Subcutaneous adipose tissue (tissue), 4 donors: Measurements from ENCODE around the gene BABAM1. TPM values are rescaled to one million over a fixed set of nuclear protein-coding genes. Genes with fewer than 3 reads are reported as not detected.

ENCODE experiments used
- total RNA-seq, 4 donors: library from RNA; depleted of rRNA; stranded (reverse); fragments of >200 nt; gene quantifications; one replicate each; pipeline ENCODE4 v1.1.0, GENCODE V29; 2016
- TF ChIP-seq, protein P1 (sequence below): fragments of 450-650 bp; IDR thresholded peaks from one replicate; pipeline ENCODE4 v1.5.1; 2016; ENCODE audit warnings: low read depth, mild to moderate bottlenecking, control low read depth, antibody characterized with exemption, moderate library complexity

Gene BABAM1
- total RNA-seq, 4 donors from 2014 or later: 49.6 to 60.6 (median 54.7) TPM

DNA sequence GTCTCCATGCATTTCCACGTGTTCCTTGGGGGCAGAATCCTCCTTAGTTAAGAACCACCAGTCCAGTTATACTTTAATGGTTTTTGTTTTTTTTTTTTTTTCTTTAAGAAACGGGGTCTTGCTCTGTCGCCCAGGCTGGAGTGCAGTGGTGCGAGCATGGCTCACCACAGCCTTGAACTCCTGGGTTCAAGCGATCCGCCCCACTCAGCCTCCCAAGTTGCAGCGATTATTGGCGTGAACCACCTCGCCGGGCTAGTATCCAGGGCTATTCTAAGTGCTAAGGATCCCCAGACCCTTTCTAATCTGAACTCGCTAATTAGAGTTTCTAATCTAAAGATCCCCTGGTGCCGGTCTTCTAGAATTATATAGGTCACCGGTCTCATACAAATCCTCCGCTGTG, 26.4 kb downstream of the BABAM1 start:
- TF ChIP-seq, protein P1, sequence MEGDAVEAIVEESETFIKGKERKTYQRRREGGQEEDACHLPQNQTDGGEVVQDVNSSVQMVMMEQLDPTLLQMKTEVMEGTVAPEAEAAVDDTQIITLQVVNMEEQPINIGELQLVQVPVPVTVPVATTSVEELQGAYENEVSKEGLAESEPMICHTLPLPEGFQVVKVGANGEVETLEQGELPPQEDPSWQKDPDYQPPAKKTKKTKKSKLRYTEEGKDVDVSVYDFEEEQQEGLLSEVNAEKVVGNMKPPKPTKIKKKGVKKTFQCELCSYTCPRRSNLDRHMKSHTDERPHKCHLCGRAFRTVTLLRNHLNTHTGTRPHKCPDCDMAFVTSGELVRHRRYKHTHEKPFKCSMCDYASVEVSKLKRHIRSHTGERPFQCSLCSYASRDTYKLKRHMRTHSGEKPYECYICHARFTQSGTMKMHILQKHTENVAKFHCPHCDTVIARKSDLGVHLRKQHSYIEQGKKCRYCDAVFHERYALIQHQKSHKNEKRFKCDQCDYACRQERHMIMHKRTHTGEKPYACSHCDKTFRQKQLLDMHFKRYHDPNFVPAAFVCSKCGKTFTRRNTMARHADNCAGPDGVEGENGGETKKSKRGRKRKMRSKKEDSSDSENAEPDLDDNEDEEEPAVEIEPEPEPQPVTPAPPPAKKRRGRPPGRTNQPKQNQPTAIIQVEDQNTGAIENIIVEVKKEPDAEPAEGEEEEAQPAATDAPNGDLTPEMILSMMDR: no peak

DNA sequence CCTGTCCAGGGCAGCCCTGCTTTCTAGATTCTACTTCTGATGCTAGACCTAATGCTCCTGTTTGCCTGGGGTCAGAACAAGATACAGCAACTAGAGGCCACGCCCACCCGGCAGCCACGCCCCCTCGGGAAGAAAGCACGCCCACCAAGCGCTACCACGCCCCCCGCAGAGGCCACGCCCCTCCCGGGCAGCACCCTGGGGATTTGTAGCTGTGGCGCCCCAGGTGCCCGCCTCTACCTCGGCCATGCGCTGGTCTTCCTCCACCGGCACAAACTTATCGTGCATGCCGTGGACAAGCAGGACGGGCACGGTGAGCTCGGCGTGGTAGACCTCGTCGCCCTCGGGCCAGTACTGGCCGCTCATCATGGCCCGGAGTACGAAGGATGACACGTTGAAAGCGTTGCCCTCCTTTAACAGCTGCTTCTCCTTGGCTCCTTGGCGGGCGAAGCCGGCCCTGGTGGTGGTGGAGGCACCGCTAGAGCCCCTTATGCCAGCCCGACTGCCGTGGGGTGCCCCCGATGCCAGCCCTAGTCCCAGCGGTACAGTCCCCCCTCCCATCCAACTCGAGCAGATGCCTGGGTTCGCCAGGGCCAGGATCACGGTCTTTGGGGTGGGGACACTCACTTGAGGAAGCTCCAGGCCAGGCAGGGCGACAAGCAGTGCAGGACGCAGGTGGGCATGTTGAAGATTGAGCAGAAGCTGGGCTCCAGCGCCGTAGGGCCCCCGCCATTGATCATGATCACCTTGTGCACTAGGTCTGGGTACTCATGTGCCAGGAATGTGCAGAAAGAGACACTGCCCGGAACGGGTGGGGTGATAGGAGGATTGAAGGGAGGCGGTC, 27.0 kb downstream of the BABAM1 start:
- TF ChIP-seq, protein P1: no peak

DNA sequence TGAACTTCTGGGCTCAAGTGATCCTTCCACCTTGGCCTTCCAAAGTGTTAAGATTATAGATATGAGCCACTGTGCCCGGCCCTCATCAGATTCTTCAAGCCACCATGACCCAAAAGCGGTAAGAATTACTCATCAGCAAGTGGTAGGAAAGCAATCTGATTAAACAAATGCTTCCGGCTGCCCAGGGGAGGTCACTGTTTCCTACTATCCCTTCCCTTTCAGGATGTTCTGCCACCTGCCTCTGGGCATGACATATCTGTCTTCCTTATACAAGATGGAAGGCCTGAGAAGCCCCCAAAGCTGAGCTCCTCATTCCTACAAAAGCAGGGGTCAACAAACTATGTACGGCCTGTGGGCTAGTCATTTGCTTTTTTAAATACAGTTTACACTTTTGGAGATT, 29.0 kb downstream of the BABAM1 start:
- TF ChIP-seq, protein P1: no peak

DNA sequence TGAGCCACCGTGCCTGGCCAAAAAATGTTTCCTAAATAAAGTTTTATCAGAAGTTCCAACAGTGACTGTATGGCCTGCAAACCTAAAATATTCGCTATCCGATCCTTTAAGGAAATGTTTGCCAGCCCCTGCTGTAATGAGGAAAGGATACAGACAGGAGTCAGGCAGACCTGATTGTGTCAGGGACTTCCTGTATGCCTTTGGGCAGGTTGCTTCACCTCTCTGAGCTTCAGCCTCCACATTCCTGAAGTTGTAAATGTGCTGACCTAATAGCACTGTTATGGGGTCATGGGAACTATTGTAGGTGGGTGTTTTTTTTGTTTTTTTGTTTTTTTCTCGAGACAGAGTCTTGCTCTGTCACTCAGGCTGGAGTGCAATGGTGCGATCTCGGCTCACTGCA, 29.7 kb downstream of the BABAM1 start:
- TF ChIP-seq, protein P1: no peak

DNA sequence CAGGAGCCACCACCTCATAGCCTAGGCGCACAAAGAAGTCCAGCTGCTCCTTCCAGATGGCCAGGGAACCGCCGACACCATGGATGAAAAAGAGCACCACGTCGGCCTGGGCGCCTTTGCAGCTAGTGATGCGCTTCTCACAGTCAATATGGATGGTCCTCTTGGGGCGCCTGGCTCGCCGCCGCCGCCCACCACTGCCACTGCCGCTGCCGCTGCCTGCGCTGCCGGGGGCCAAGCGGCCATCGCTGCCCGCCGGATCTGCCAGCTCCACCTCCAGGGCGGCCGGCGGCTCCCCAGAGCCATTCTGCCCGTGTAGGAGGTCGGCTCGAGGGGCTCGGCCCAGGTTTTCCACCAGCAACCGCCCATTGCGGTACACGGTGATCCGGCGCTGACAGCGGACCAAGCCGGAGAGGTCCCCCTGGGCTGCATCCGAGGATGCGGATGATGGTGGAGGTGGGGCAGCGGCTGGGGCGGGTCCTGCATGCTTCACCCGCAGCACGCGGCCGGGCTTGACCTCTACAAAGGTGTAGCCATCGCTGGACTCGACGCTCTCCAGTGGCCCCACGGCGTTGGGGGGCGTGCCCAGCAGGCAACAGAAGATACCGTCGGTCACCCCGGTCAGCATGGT, 33.9 kb downstream of the BABAM1 start:
- TF ChIP-seq, protein P1: no peak

DNA sequence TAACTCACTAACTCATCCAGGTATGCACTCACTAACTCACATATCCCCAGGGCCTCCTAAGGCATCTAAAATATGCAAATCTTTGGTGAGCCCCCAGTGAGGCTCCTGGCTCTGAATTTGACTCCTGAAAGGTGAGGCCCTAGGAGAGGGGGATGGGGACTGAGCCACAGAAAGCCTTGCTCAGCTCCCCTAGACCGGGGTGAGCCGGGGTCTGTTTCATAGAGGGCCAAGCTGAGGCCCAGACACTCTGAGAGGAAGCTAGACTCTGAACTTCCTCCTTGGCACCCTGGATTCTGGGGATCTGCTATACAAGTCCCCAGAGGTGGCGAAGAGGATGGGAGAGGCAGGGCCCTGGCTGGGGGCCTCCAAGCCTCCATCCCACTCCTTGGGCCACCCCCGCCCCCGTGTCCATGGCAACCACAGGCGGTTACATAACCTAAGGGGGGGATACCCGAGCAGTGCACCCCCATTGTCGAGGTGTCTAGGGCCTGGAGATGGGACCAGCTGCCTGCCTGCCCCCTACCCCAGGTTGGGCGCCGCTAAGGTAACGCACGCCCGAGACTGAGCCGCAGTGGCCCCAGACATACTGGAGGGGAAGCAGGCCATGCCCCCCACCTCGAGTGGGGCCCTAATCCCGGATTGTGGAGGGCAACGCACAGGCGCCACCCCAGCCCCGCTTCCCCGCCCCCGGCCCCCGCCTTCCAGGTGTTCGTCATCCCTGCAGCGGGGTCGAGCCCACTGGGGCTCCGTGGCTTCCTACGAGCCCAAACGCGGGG, 35.3 kb downstream of the BABAM1 start:
- TF ChIP-seq, protein P1: no peak
